A673 (cell line): Measurements from ENCODE around the gene ARHGEF2.

ENCODE experiments used
- CTCF ChIP-seq: fragments of 300-800, 200-600 bp; sonication (generic); conservative IDR thresholded peaks from 2 replicates; pipeline ENCODE4 v1.5.1; 2017; ENCODE audit warnings: low read depth, mild to moderate bottlenecking, antibody characterized with exemption, low read length, moderate library complexity, mixed read lengths
- EZH2 ChIP-seq: fragments of 200-600 bp; sonication (generic); IDR thresholded peaks from 2 replicates; pipeline ENCODE4 v1.6.1; 2017; ENCODE audit warnings: borderline replicate concordance, low read depth, mild to moderate bottlenecking, mixed read lengths, antibody characterized with exemption, low read length; ENCODE audit not compliant: poor library complexity, severe bottlenecking

- no peak for TF ChIP-seq EZH2
- no peak for TF ChIP-seq CTCF
Measured at GRCh38 chr1:155954645-155955044, 23.7 kb downstream of the ARHGEF2 start.
